AG10803 (cell line): ENCODE data around the gene HBG1.
"Not testable (repeated sequence)": the region's sequence is repeated elsewhere in the genome, so short reads cannot be mapped to it uniquely, and the experiment has no call there.

Experiments
- DNase-seq: peaks from one replicate; pipeline ENCODE4 v3.0.0; 2010; ENCODE audit warnings: low read depth
- H3K4me3 ChIP-seq: 2 replicates; pipeline ENCODE4 v1.5.1; 2011; ENCODE audit warnings: mild to moderate bottlenecking, low read length, control low read depth
- TF ChIP-seq, protein P1 (sequence below): conservative IDR thresholded peaks from 2 replicates; pipeline ENCODE4 v1.5.1; 2011; ENCODE audit warnings: mild to moderate bottlenecking, low read length, control low read depth, inconsistent platforms

HBG1 gene

DNA sequence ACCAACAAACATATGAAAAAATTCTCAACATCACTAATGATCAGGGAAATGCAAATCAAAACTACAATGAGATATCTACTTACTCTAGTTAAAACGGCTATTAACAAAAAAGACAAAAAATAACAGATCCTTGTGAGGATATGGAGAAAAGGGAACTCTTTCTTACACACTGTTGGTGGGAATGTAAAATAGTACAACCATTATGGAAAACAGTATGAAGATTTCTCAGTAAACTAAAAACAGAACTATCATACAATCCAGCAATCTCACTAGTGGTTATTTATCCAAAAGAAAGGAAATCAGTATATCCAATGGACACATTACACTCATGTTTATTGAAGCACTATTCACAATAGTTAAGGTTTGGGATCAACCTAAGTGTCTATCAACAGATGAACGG is 16.2 kb upstream of the HBG1 start:
- no peak overlapping the region for H3K4me3 ChIP-seq
- DNase-seq, result no peak
- TF ChIP-seq, protein P1, sequence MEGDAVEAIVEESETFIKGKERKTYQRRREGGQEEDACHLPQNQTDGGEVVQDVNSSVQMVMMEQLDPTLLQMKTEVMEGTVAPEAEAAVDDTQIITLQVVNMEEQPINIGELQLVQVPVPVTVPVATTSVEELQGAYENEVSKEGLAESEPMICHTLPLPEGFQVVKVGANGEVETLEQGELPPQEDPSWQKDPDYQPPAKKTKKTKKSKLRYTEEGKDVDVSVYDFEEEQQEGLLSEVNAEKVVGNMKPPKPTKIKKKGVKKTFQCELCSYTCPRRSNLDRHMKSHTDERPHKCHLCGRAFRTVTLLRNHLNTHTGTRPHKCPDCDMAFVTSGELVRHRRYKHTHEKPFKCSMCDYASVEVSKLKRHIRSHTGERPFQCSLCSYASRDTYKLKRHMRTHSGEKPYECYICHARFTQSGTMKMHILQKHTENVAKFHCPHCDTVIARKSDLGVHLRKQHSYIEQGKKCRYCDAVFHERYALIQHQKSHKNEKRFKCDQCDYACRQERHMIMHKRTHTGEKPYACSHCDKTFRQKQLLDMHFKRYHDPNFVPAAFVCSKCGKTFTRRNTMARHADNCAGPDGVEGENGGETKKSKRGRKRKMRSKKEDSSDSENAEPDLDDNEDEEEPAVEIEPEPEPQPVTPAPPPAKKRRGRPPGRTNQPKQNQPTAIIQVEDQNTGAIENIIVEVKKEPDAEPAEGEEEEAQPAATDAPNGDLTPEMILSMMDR, result no peak

DNA sequence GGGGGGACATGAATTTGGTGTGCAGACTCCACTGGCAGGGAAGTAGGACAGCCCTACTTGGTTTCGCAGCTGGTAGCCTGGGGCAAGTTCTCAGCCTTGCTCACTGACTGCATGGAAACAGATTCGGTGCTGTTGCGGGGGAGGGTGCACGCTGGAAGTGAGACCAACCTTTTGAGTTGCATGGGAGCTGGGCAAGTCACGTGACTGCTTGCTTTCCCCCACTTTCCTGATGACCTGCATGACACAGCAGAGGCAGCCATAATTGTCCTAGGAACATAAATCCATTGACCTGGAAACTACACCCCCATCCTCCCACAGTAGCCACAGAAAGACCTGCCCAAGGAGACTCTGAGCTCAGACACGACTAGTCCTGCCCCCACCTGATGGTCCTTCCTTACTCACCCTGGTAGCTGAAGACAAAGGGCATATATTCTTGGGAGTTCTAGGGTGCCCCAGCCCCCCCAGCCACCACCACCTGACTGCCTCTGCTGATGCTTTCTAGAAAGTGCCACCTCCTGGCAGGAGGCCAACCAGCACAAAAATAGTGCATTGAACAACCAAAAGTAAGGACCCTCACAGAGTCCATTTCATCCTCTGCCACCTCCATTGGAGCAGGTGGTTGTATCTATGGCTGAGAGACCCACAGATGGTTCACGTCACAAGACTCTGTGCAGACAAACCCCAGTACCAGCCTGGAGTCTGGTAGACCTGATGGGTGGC is 9.0 kb upstream of the HBG1 start:
- H3K4me3 ChIP-seq, result no peak overlapping the region
- DNase-seq, result no peak
- TF ChIP-seq, protein P1, result no peak

DNA sequence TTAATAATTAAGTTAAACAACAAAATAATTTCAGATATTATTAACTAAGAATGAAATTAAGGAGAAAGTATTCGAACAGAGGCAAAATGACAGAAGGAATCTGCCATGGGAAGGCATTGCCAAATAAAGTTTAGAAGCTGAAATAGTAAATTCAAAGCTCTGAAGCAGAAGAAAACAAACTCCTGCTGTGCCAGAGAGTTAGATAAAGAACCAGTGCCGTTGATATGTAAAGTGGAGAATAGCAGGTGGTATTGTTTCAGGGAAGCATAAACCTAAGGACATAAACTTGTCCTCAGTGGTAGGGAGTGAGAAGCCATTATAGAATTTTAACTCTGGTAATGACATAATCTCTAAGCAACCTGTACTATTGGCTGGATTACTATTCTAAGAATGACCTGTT is 7.6 kb upstream of the HBG1 start:
- TF ChIP-seq, protein P1, result no peak
- DNase-seq, result no peak
- H3K4me3 ChIP-seq, result no peak overlapping the region

DNA sequence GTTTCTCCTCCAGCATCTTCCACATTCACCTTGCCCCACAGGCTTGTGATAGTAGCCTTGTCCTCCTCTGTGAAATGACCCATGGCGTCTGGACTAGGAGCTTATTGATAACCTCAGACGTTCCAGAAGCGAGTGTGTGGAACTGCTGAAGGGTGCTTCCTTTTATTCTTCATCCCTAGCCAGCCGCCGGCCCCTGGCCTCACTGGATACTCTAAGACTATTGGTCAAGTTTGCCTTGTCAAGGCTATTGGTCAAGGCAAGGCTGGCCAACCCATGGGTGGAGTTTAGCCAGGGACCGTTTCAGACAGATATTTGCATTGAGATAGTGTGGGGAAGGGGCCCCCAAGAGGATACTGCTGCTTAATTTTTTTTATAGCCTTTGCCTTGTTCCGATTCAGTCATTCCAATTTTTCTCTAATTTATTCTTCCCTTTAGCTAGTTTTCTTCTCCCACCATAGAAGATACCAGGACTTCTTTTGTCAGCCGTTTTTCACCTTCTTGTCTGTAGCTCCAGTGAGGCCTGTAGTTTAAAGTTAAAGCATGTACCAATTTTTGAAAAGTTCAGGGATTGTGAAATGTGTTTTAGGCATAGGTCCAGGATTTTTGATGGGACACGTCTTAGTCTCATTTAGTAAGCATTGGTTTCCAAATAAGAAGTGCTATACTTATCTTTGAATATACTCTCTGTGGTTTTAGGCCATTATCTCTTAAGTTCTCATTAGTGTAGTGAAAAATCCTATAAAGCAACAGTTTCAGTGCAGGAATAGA is 5.2 kb upstream of the HBG1 start, which contains the start of gene HBG2:
HBG2 (minus strand) TSS at position 136 of the 768 bp plus-strand sequence; CDS start at position 83, 53 bp downstream.
- peak; percentile 11 for DNase-seq
- H3K4me3 ChIP-seq, result not testable (repeated sequence)

DNA sequence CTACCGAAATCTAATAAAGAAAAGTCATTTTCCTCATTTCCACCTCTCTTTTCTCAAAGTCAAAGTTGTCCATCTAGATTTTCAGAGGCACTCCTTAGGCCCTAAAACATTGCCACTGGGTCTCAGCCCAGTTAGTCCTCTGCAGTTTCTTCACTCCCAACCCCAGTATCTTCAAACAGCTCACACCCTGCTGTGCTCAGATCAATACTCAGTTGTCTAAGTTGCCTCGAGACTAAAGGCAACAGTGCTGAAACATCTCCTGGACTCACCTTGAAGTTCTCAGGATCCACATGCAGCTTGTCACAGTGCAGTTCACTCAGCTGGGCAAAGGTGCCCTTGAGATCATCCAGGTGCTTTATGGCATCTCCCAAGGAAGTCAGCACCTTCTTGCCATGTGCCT is 4.4 kb upstream of the HBG1 start:
- not testable (repeated sequence) for DNase-seq, H3K4me3 ChIP-seq

DNA sequence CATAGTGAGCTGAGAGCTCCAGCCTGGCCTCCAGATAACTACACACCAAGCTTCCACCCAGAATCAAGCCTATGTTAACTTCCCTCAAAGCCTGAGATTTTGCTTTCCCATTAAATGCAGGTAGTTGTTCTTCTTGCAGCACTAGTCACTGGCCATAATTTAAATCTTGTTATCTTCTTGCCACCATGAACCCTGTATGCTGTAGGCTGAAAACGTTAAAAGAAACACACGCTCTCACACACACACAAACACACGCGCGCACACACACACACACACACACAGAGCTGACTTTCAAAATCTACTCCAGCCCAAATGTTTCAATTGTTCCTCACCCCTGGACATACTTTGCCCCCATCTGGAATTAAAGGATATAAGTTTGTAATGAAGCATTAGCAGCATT is 3.8 kb upstream of the HBG1 start:
- not testable (repeated sequence) for H3K4me3 ChIP-seq, DNase-seq

DNA sequence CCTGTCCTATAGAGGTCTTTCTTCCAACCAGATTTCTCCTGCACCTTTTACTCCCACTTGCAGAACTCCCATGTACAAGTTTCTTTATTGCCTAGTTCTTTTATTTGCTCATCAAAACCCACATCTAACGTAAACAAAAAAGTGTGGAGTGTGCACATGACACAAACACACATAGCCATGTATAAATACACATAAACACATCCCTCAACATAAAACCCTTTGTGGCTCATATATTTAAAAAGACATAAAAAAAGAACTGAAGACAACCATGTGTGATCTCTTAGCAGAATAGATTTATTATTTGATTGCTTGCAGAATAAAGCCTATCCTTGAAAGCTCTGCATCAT is 3.2 kb upstream of the HBG1 start:
- no peak for DNase-seq
- H3K4me3 ChIP-seq, result no peak overlapping the region
- TF ChIP-seq, protein P1, result no peak

DNA sequence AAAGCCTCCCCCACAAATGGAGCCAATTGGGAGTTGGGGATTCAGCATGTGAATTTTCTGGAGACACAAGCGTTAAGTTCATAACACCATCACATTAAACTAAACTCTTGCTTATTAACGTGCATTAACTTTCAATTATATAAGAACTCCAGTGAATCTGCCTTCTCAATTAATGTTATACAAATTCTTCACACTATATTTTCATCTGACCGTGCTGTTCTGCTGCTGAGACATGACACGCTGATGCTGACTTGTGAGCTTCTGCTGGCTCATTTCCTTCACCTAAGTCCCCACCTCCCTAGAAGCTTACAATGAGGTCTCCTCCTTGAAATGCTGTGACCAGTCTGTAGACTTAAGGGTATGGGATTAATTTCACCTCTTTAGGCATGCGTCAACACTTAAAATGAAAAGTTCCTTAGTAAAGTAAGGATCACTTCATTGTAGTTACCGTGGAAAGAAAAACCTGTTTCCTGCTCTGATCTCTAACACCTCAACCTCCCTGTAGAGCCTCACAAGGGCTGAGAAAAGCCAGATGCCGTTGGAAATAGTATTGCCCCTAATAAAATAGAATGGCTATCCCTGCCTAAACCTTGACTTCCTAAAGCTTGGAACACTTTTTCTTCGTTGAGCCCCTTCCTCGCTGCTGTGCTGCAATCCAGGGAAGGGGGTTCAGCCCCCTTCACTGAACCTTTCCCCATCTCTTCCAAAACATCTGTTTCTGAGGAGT is 2.7 kb upstream of the HBG1 start:
- TF ChIP-seq, protein P1, result no peak
- no peak overlapping the region for H3K4me3 ChIP-seq
- no peak for DNase-seq
